GM12878 (cell line): ENCODE results near the gene CRY1.

Experiments
- BHLHE40 ChIP-seq, 2 experiments: fragments of 450-650 bp in 1 of 2; IDR thresholded peaks; 2 replicates each; pipeline ENCODE4 v1.6.1; 2011 to 2017; ENCODE audit warnings: low read depth in 2 of 2, borderline replicate concordance in 1 of 2, improper control_type of control experiment in 1 of 2, low read length in 1 of 2, mild to moderate bottlenecking in 1 of 2
- CTCF ChIP-seq, 3 experiments: IDR thresholded peaks in 2 of 3; conservative IDR thresholded peaks in 1 of 3; 2 replicates each; pipeline ENCODE4 v1.5.1; 2011; ENCODE audit warnings: low read depth in 3 of 3, low read length in 3 of 3, mild to moderate bottlenecking in 3 of 3, control low read depth in 2 of 3, moderate library complexity in 2 of 3, inconsistent platforms in 1 of 3, mixed read lengths in 1 of 3; ENCODE audit not compliant: control insufficient read depth in 2 of 3, insufficient read depth in 1 of 3; ENCODE audit errors: extremely low read depth in 1 of 3
- FOXM1 ChIP-seq: IDR thresholded peaks from 2 replicates; pipeline ENCODE4 v1.6.1; 2012; ENCODE audit warnings: low read depth, mild to moderate bottlenecking, inconsistent platforms, low read length, moderate library complexity
- JUND ChIP-seq: IDR thresholded peaks from 2 replicates; pipeline ENCODE4 v1.6.1; 2012; ENCODE audit warnings: low read depth, mild to moderate bottlenecking, low read length, improper control_type of control experiment, moderate library complexity
- USF1 ChIP-seq: IDR thresholded peaks from 2 replicates; pipeline ENCODE4 v1.6.1; 2011; ENCODE audit warnings: borderline replicate concordance, low read depth, mild to moderate bottlenecking, moderate library complexity, mixed read lengths, low read length; ENCODE audit not compliant: insufficient read depth; ENCODE audit errors: extremely low read length
- ZBTB33 ChIP-seq: fragments of 450-650 bp; IDR thresholded peaks from 2 replicates; pipeline ENCODE4 v1.6.1; 2017; ENCODE audit warnings: mild to moderate bottlenecking
- ZNF274 ChIP-seq: IDR thresholded peaks from one replicate; pipeline ENCODE4 v1.8.0; 2011; ENCODE audit not compliant: insufficient read length, insufficient read depth

- TF ChIP-seq USF1 (no peak), CTCF (IDR thresholded peaks at IDR 0.05 in 2 of 3, conservative IDR thresholded peaks at IDR 0.05 in 1 of 3; ENCODE audit: control insufficient read depth in 2 of 3, extremely low read depth in 1 of 3, insufficient read depth in 1 of 3, low read depth in 3 of 3, low read length in 3 of 3) (no peak), JUND (no peak), ZBTB33 (no peak), FOXM1 (no peak), ZNF274 (no peak), BHLHE40 (IDR thresholded peaks at IDR 0.05; ENCODE audit: borderline replicate concordance in 1 of 2, low read depth in 2 of 2, low read length in 1 of 2) (no peak)
Measured at GRCh38 chr12:106994579-106995220, 98.6 kb downstream of the CRY1 start.
